ENCODE results near the gene NT5DC3. TPM values are rescaled to one million over a fixed set of nuclear protein-coding genes. Genes with fewer than 3 reads are reported as not detected.
"Not testable (repeated sequence)": the region's sequence is repeated elsewhere in the genome, so short reads cannot be mapped to it uniquely, and the experiment has no call there.

Gene NT5DC3
- total RNA-seq, 1 experiment from 2014 or later: 19.7 TPM

DNA sequence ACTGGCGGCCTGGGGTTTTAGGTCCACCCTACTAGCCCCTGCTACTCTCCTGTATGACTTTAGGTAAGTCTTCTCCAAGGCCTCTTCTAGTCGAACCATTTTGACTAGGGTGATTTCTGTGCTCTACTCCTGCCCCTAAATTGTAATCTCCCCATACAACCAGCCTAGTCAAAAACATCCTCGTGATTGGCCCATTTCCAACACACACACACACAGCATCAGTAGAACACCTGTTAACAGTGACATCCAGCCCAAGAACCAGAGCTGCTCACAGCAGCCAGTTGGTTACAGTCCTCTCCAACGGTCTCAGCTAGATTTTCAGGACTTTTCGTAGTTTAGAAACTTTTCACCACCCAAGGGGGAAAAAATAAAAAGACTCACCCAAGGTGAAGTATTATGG is 30.9 kb downstream of the NT5DC3 start:
- intact Hi-C loops (cut with micrococcal nuclease; ENCODE audit: unreplicated experiment): no loop called here
- no peak for DNase-seq (ENCODE audit: low spot score)
- Histone ChIP-seq H3K27me3 (replicated peaks; ENCODE audit: insufficient read depth, low read depth, low read length, poor library complexity) (no peaks in the 10 kb centered on the region), H3K4me1 (ENCODE audit: insufficient read depth, low read length, poor library complexity, severe bottlenecking) (peaks cover 12% of the 10 kb centered on the region), H3K9me3 (ENCODE audit: low read depth, low read length, poor library complexity, severe bottlenecking) (no peaks in the 10 kb centered on the region), H3K27ac (ENCODE audit: low read depth, low read length, poor library complexity, severe bottlenecking) (no peak overlapping the region), H3K4me3 (ENCODE audit: low read depth, low read length, poor library complexity, severe bottlenecking) (no peak overlapping the region), H3K36me3 (ENCODE audit: insufficient read depth, low read length, poor library complexity, severe bottlenecking) (peaks cover 7% of the 10 kb centered on the region)
- POLR2A ChIA-PET (ENCODE audit: low non-redundant PET): interaction anchor here (0.6 kb wide), 1 partner anchor 1802 kb away, joined by 3 read pairs; no protein-coding TSS in a partner anchor
- no TSS peak for BruUV-seq (replicated peaks)
- TF ChIP-seq EZH2 (IDR thresholded peaks at IDR 0.05; ENCODE audit: borderline replicate concordance, low read depth, low read length, poor library complexity, severe bottlenecking): no peak
- TF ChIP-seq, protein P1, sequence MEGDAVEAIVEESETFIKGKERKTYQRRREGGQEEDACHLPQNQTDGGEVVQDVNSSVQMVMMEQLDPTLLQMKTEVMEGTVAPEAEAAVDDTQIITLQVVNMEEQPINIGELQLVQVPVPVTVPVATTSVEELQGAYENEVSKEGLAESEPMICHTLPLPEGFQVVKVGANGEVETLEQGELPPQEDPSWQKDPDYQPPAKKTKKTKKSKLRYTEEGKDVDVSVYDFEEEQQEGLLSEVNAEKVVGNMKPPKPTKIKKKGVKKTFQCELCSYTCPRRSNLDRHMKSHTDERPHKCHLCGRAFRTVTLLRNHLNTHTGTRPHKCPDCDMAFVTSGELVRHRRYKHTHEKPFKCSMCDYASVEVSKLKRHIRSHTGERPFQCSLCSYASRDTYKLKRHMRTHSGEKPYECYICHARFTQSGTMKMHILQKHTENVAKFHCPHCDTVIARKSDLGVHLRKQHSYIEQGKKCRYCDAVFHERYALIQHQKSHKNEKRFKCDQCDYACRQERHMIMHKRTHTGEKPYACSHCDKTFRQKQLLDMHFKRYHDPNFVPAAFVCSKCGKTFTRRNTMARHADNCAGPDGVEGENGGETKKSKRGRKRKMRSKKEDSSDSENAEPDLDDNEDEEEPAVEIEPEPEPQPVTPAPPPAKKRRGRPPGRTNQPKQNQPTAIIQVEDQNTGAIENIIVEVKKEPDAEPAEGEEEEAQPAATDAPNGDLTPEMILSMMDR (conservative IDR thresholded peaks at IDR 0.05; ENCODE audit: low read depth, low read length): no peak
- CTCF ChIA-PET: no interaction called here

GRCh38 chr12:103809639-103810038 is 31.4 kb downstream of the NT5DC3 start:
- CTCF ChIA-PET; H3K27ac ChIP-seq (ENCODE audit: low read depth, low read length, poor library complexity, severe bottlenecking); intact Hi-C loops (cut with micrococcal nuclease; ENCODE audit: unreplicated experiment); DNase-seq (ENCODE audit: low spot score); H3K4me3 ChIP-seq (ENCODE audit: low read depth, low read length, poor library complexity, severe bottlenecking); H3K27me3 ChIP-seq (replicated peaks; ENCODE audit: insufficient read depth, low read depth, low read length, poor library complexity); H3K9me3 ChIP-seq (ENCODE audit: low read depth, low read length, poor library complexity, severe bottlenecking); H3K36me3 ChIP-seq (ENCODE audit: insufficient read depth, low read length, poor library complexity, severe bottlenecking); BruUV-seq (replicated peaks): not testable (repeated sequence)
- H3K4me1 ChIP-seq (ENCODE audit: insufficient read depth, low read length, poor library complexity, severe bottlenecking): peaks cover 13% of the 10 kb centered on the region
- POLR2A ChIA-PET (ENCODE audit: low non-redundant PET): interaction anchor here (0.6 kb wide), 1 partner anchor 1802 kb away, joined by 3 read pairs; no protein-coding TSS in a partner anchor

- TF ChIP-seq, protein P1 (conservative IDR thresholded peaks at IDR 0.05; ENCODE audit: low read depth, low read length): no peak
- no peak for TF ChIP-seq EZH2 (IDR thresholded peaks at IDR 0.05; ENCODE audit: borderline replicate concordance, low read depth, low read length, poor library complexity, severe bottlenecking)
- Histone ChIP-seq H3K27me3 (replicated peaks; ENCODE audit: insufficient read depth, low read depth, low read length, poor library complexity) (no peaks in the 10 kb centered on the region), H3K4me1 (ENCODE audit: insufficient read depth, low read length, poor library complexity, severe bottlenecking) (peaks cover 9% of the 10 kb centered on the region), H3K4me3 (ENCODE audit: low read depth, low read length, poor library complexity, severe bottlenecking) (no peak overlapping the region), H3K36me3 (ENCODE audit: insufficient read depth, low read length, poor library complexity, severe bottlenecking) (peaks cover 7% of the 10 kb centered on the region), H3K27ac (ENCODE audit: low read depth, low read length, poor library complexity, severe bottlenecking) (no peak overlapping the region), H3K9me3 (ENCODE audit: low read depth, low read length, poor library complexity, severe bottlenecking) (no peaks in the 10 kb centered on the region)
- BruUV-seq (replicated peaks): no TSS peak
- no peak for DNase-seq (ENCODE audit: low spot score)
- CTCF ChIA-PET: no interaction called here
- POLR2A ChIA-PET (ENCODE audit: low non-redundant PET): no interaction called here
- intact Hi-C loops (cut with micrococcal nuclease; ENCODE audit: unreplicated experiment): no loop called here
These were observed 31.9 kb downstream of the NT5DC3 start for GRCh38 chr12:103809154-103809553.

- ChIA-PET CTCF (no interaction called here), POLR2A (ENCODE audit: low non-redundant PET) (no interaction called here)
- BruUV-seq (replicated peaks): no TSS peak
- TF ChIP-seq, protein P1 (conservative IDR thresholded peaks at IDR 0.05; ENCODE audit: low read depth, low read length): no peak
- TF ChIP-seq EZH2 (IDR thresholded peaks at IDR 0.05; ENCODE audit: borderline replicate concordance, low read depth, low read length, poor library complexity, severe bottlenecking): no peak
- H3K27ac ChIP-seq (ENCODE audit: low read depth, low read length, poor library complexity, severe bottlenecking): no peak overlapping the region
- intact Hi-C loops (cut with micrococcal nuclease; ENCODE audit: unreplicated experiment): no loop called here
- no peaks in the 10 kb centered on the region for H3K9me3 ChIP-seq (ENCODE audit: low read depth, low read length, poor library complexity, severe bottlenecking)
- H3K4me3 ChIP-seq (ENCODE audit: low read depth, low read length, poor library complexity, severe bottlenecking): no peak overlapping the region
- peaks cover 5% of the 10 kb centered on the region for H3K4me1 ChIP-seq (ENCODE audit: insufficient read depth, low read length, poor library complexity, severe bottlenecking)
- DNase-seq (ENCODE audit: low spot score): no peak
- no peaks in the 10 kb centered on the region for H3K27me3 ChIP-seq (replicated peaks; ENCODE audit: insufficient read depth, low read depth, low read length, poor library complexity)
- peaks cover 7% of the 10 kb centered on the region for H3K36me3 ChIP-seq (ENCODE audit: insufficient read depth, low read length, poor library complexity, severe bottlenecking)
These were observed 32.7 kb downstream of the NT5DC3 start for GRCh38 chr12:103808239-103808880.

Measured in A673 (cell line).